Mesendoderm (in vitro differentiated cells): ENCODE data around the gene TST.

Experiments
- DNase-seq: peaks from one replicate; pipeline ENCODE4 v3.0.0; 2013
- H2AK5ac ChIP-seq: 2 replicates; pipeline ENCODE4 v1.6.1; 2013; ENCODE audit warnings: low read length, inconsistent platforms
- H2BK120ac ChIP-seq: 2 replicates; pipeline ENCODE4 v1.6.1; 2013; ENCODE audit warnings: low read depth, mild to moderate bottlenecking, low read length, moderate library complexity, mixed read lengths
- H2BK15ac ChIP-seq: replicated peaks from 2 replicates; pipeline ENCODE4 v1.6.1; 2013; ENCODE audit warnings: low read depth, mild to moderate bottlenecking, moderate library complexity
- H2BK5ac ChIP-seq: 2 replicates; pipeline ENCODE4 v1.6.1; 2013; ENCODE audit warnings: low read length, inconsistent platforms
- H3K18ac ChIP-seq: 2 replicates; pipeline ENCODE4 v1.6.1; 2013; ENCODE audit warnings: mild to moderate bottlenecking, low read length, mixed read lengths
- H3K23ac ChIP-seq: one replicate; pipeline ENCODE4 v1.6.1; 2013; ENCODE audit warnings: low read length
- H3K27ac ChIP-seq: 2 replicates; pipeline ENCODE4 v1.5.1; 2013; ENCODE audit warnings: low read depth, mild to moderate bottlenecking, inconsistent platforms, low read length, moderate library complexity
- H3K27me3 ChIP-seq: 2 replicates; pipeline ENCODE4 v1.6.1; 2013; ENCODE audit warnings: low read length, control low read depth, mild to moderate bottlenecking, inconsistent platforms; ENCODE audit not compliant: insufficient read depth, poor library complexity
- H3K36me3 ChIP-seq: 2 replicates; pipeline ENCODE4 v1.6.1; 2013; ENCODE audit warnings: low read length, inconsistent platforms; ENCODE audit not compliant: control insufficient read depth, insufficient read depth
- H3K4ac ChIP-seq: one replicate; pipeline ENCODE4 v1.6.1; 2013; ENCODE audit warnings: low read depth, mild to moderate bottlenecking, low read length, moderate library complexity
- H3K4me1 ChIP-seq: 2 replicates; pipeline ENCODE4 v1.6.1; 2013; ENCODE audit warnings: low read depth, low read length, inconsistent platforms; ENCODE audit not compliant: control insufficient read depth
- H3K4me2 ChIP-seq: 2 replicates; pipeline ENCODE4 v1.6.1; 2013; ENCODE audit warnings: low read length
- H3K4me3 ChIP-seq: 2 replicates; pipeline ENCODE4 v1.5.1; 2013; ENCODE audit warnings: mild to moderate bottlenecking, low read length
- H3K56ac ChIP-seq: one replicate; pipeline ENCODE4 v1.6.1; 2013; ENCODE audit warnings: low read length
- H3K79me1 ChIP-seq: 2 replicates; pipeline ENCODE4 v1.6.1; 2013; ENCODE audit warnings: low read length, inconsistent platforms
- H3K79me2 ChIP-seq: 2 replicates; pipeline ENCODE4 v1.6.1; 2013; ENCODE audit warnings: mild to moderate bottlenecking, low read length; ENCODE audit not compliant: control insufficient read depth, insufficient read depth
- H3K9ac ChIP-seq: 2 replicates; pipeline ENCODE4 v1.6.1; 2013; ENCODE audit warnings: low read length, inconsistent platforms
- H4K5ac ChIP-seq: one replicate; pipeline ENCODE4 v1.6.1; 2013; ENCODE audit warnings: low read length
- H4K8ac ChIP-seq: one replicate; pipeline ENCODE4 v1.6.1; 2013; ENCODE audit warnings: low read depth, mild to moderate bottlenecking, control low read depth, low read length, moderate library complexity
- WGBS: extraction: QIAGEN DNeasy Blood & Tissue Kit; methylation state at CpG from one replicate; pipeline ENCODE4 v1.1.7; 2013; ENCODE audit warnings: low lambda C conversion rate, missing lambda C conversion rate; ENCODE audit not compliant: insufficient coverage; ENCODE audit errors: extremely low coverage; 5-methylcytosine and 5-hydroxymethylcytosine counted together

TST gene

DNA sequence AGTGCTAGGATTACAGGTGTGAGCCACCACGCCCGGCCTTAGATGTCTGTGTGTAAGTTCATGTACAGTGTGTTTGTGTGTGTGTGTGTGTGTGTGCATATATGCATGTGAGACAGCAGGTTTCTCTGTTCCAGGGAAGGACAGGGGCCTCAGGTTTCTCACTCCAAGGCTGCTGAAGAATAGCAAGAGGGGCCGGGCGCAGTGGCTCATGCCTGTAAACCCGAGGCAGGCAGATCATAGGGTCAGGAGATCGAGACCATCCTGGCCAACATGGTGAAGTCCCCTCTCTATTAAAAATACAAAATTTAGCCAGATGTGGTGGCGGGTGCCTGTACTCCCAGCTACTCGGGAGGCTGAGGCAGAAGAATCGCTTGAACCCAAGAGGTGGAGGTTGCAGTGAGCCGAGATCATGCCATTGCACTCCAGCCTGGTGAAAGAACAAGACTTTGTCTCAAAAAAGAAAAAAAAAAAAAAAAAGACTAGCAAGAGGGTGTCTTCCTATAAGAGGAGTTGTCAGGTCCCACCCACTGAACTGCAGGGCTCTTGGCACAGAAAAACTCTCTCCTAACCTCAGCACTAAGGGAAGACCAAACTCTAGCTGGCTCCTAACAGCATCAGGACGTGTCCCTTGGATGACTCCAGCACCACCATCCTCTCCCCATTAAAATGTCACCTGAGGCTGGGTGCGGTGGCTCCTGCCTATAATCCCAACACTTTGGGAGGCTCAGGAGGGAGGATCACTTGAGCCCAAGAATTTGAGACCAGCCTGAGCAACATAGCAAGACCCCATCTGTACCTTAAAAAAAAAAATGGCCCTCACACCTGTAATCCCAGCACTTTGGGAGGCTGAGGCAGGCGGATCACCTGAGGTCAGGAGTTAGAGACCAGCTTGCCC, 40.0 kb downstream of the TST start:
- Histone ChIP-seq H3K4me3 (no peak overlapping the region), H2BK120ac (no peak overlapping the region), H3K4me1 (no peaks in the 10 kb centered on the region), H2BK15ac (no peak overlapping the region), H3K27ac (no peak overlapping the region), H3K4ac (no peak overlapping the region), H3K79me1 (no peaks in the 10 kb centered on the region), H3K27me3 (no peaks in the 10 kb centered on the region), H3K79me2 (no peaks in the 10 kb centered on the region), H3K56ac (no peak overlapping the region), H3K36me3 (no peaks in the 10 kb centered on the region), H3K4me2 (no peak overlapping the region), H3K18ac (no peak overlapping the region), H2BK5ac (no peak overlapping the region), H4K8ac (no peak overlapping the region), H3K23ac (no peak overlapping the region), H3K9ac (no peak overlapping the region), H4K5ac (no peak overlapping the region), H2AK5ac (no peak overlapping the region)
- WGBS = no CpG with 5 or more reads among the region's 13 CpGs
- no peak for DNase-seq

- Histone ChIP-seq H3K4ac (no peak overlapping the region), H3K4me2 (peak overlapping the region; percentile 51), H3K36me3 (no peaks in the 10 kb centered on the region), H3K79me2 (no peaks in the 10 kb centered on the region), H3K27me3 (no peaks in the 10 kb centered on the region), H2BK15ac (no peak overlapping the region), H3K56ac (peak overlapping the region; percentile 69), H3K18ac (no peak overlapping the region), H3K79me1 (no peaks in the 10 kb centered on the region), H3K4me3 (no peak overlapping the region), H3K9ac (no peak overlapping the region), H3K23ac (no peak overlapping the region), H2BK120ac (no peak overlapping the region), H3K27ac (no peak overlapping the region), H4K5ac (no peak overlapping the region), H4K8ac (no peak overlapping the region), H3K4me1 (no peaks in the 10 kb centered on the region), H2BK5ac (no peak overlapping the region), H2AK5ac (no peak overlapping the region)
- DNase-seq = peak; percentile 85
- WGBS = no CpG with 5 or more reads among the region's 18 CpGs
Observed at GRCh38 chr22:36977947-36978660, 41.1 kb downstream of the TST start.

DNA sequence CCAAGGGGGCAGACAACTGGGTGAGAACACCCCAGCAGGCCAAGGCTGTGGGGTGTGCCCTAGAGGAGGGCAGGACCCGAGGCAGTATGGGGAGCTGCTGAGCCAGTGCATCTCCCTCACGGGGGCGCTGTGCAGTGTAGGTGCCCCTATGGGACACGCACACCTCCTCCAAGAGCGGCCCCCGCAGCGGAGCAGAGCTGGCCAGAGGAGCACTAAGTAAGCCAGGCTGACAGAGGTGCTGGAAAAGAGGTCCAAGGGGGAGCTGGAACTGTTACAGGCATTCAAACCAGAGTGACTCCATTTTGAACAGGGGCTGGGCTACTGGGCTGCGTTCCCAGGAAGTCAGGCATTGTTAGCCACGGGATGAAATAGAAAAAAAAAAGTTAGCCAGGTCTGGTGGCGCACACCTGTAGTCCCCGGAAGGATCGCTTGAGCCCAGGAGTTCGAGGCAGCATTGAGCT, 41.8 kb downstream of the TST start:
- DNase-seq = peak; percentile 89
- Histone ChIP-seq H3K4me3 (no peak overlapping the region), H3K27ac (no peak overlapping the region)

DNA sequence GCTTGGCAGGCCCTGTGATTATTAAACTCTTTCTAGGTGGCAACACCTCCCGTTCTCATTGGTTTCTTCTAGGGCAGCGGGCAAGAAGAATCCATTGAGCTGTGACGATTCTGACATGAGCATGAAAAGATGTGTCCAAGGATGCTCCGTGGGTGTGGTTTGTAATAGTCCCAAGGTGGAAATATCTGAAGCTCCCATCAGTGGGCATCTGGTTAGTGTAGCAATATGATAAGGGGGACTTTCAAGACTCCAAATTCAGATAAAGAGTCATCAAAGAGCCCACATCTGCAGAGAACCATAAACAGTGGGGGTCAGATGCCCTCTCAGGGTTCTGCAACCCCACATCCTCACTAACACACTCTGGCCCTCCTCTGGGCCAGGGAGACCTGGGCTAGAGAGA, 42.6 kb downstream of the TST start:
- Histone ChIP-seq H2BK120ac (no peak overlapping the region), H3K79me2 (no peaks in the 10 kb centered on the region), H2BK15ac (no peak overlapping the region), H3K27ac (no peak overlapping the region), H3K18ac (no peak overlapping the region), H3K23ac (no peak overlapping the region), H3K9ac (no peak overlapping the region), H4K8ac (no peak overlapping the region), H4K5ac (no peak overlapping the region), H3K56ac (no peak overlapping the region), H3K4me1 (no peaks in the 10 kb centered on the region), H2BK5ac (no peak overlapping the region), H3K36me3 (no peaks in the 10 kb centered on the region), H2AK5ac (no peak overlapping the region), H3K79me1 (no peaks in the 10 kb centered on the region), H3K4me2 (no peak overlapping the region), H3K4ac (no peak overlapping the region), H3K4me3 (no peak overlapping the region), H3K27me3 (no peaks in the 10 kb centered on the region)
- DNase-seq = no peak
- WGBS = no CpG with 5 or more reads among the region's 4 CpGs

More for the DNA sequence above, 41.8 kb downstream of the TST start:
- no peak overlapping the region for H2BK5ac ChIP-seq
- H4K5ac ChIP-seq = no peak overlapping the region
- H2BK15ac ChIP-seq = no peak overlapping the region
- H3K4me1 ChIP-seq = no peaks in the 10 kb centered on the region
- H3K79me2 ChIP-seq = no peaks in the 10 kb centered on the region
- no peaks in the 10 kb centered on the region for H3K36me3 ChIP-seq
- peak overlapping the region; percentile 51 for H3K4me2 ChIP-seq
- no peaks in the 10 kb centered on the region for H3K79me1 ChIP-seq
- no peak overlapping the region for H4K8ac ChIP-seq
- peak overlapping the region; percentile 69 for H3K56ac ChIP-seq
- H2AK5ac ChIP-seq = no peak overlapping the region
- no peak overlapping the region for H3K23ac ChIP-seq
- no peak overlapping the region for H3K4ac ChIP-seq
- WGBS = no CpG with 5 or more reads among the region's 13 CpGs
- H3K27me3 ChIP-seq = no peaks in the 10 kb centered on the region
- H3K9ac ChIP-seq = peak overlapping the region; percentile 53
- H3K18ac ChIP-seq = no peak overlapping the region
- no peak overlapping the region for H2BK120ac ChIP-seq

DNA sequence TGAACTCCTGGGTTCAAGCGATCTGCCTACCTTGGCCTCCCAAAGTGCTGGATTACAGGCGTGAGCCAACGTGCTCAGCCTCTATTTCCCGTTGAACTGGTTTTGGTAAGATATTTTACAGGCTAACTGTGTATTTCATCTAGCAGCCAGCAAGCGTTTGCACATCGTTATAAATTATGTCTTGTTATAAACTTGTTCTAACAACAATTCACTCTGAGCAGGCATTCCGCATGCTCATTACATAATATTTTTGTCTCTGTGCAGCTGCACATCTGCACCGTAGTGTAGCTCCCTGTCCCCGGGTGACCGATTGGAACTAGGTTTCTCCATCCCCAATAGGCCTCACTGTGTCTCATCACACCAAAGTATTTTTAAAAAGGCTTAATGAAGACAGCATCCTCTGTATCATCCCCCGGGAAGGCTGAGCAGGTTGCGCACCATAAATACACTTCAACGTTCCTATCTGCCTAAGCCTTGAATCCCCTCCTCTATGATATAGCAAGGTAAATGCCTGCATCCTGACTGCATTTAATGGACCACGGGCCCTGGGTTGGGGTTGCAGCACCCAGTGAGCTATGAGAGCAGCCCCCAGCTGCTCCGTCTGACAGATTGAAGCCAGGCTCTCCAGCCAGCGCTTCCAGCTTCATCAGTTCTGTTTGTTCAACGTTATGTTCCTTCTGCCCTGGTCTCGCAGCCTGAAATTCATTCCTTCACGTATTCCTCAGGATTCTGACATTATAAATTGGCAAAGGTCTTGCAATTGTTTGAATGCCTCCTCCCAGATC, 47.7 kb downstream of the TST start:
- no peak overlapping the region for H3K56ac ChIP-seq
- H3K4ac ChIP-seq = no peak overlapping the region
- H3K4me2 ChIP-seq = no peak overlapping the region
- H2AK5ac ChIP-seq = no peak overlapping the region
- H3K4me1 ChIP-seq = no peaks in the 10 kb centered on the region
- H3K79me2 ChIP-seq = no peaks in the 10 kb centered on the region
- H4K8ac ChIP-seq = no peak overlapping the region
- H2BK15ac ChIP-seq = no peak overlapping the region
- no peak overlapping the region for H3K18ac ChIP-seq
- DNase-seq = no peak
- H4K5ac ChIP-seq = no peak overlapping the region
- no peaks in the 10 kb centered on the region for H3K79me1 ChIP-seq
- H3K27me3 ChIP-seq = no peaks in the 10 kb centered on the region
- no peak overlapping the region for H3K27ac ChIP-seq
- no peak overlapping the region for H3K9ac ChIP-seq
- no peak overlapping the region for H3K4me3 ChIP-seq
- H3K36me3 ChIP-seq = no peaks in the 10 kb centered on the region
- H2BK120ac ChIP-seq = no peak overlapping the region
- no peak overlapping the region for H2BK5ac ChIP-seq
- no CpG with 5 or more reads among the region's 19 CpGs for WGBS
- no peak overlapping the region for H3K23ac ChIP-seq
